Measurements from ENCODE around the gene NAA10. TPM values are rescaled to one million over a fixed set of nuclear protein-coding genes. Genes with fewer than 3 reads are reported as not detected.

Gene NAA10
- total RNA-seq, 1 experiment from 2014 or later: 107 TPM

- no peak for TF ChIP-seq MXD4 (CRISPR knock-in tag; IDR thresholded peaks at IDR 0.05; ENCODE audit: borderline replicate concordance)
- no peak for TF ChIP-seq ZNF263 (CRISPR knock-in tag; IDR thresholded peaks at IDR 0.05; ENCODE audit: low read depth)
- no peak for TF ChIP-seq PRRX2 (CRISPR knock-in tag; IDR thresholded peaks at IDR 0.05)
Observed at GRCh38 chrX:153967536-153968224, 32.8 kb upstream of the NAA10 start (continued).

GRCh38 chrX:153966841-153967535 lies 32.2 kb upstream of the NAA10 start:
- CTCF ChIA-PET: interaction anchor here (0.6 to 3.7 kb wide), 6 partner anchors 20 to 280 kb away, joined by 3 to 12 read pairs (median 3); no protein-coding TSS in a partner anchor
- Mint-ChIP-seq H3K27me3 (ENCODE audit: low read depth) (no peaks in the 10 kb centered on the region), H3K27ac (peak overlapping the region; percentile 71), H3K4me1 (peaks cover 21% of the 10 kb centered on the region), H3K4me3 (peak overlapping the region; percentile 100; the same call in 1 of the 2 replicates), H3K9me3 (no peaks in the 10 kb centered on the region), H3K36me3 (no peaks in the 10 kb centered on the region; the same call in none of the 2 replicates)
- TF ChIP-seq HMGXB4 (CRISPR knock-in tag; IDR thresholded peaks at IDR 0.05): no peak
- TF ChIP-seq, protein P1, sequence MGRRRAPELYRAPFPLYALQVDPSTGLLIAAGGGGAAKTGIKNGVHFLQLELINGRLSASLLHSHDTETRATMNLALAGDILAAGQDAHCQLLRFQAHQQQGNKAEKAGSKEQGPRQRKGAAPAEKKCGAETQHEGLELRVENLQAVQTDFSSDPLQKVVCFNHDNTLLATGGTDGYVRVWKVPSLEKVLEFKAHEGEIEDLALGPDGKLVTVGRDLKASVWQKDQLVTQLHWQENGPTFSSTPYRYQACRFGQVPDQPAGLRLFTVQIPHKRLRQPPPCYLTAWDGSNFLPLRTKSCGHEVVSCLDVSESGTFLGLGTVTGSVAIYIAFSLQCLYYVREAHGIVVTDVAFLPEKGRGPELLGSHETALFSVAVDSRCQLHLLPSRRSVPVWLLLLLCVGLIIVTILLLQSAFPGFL (CRISPR knock-in tag; IDR thresholded peaks at IDR 0.05; ENCODE audit: borderline replicate concordance): no peak
- no peak for TF ChIP-seq ZNF263 (CRISPR knock-in tag; IDR thresholded peaks at IDR 0.05; ENCODE audit: low read depth)
- no peak for TF ChIP-seq NR3C1 (CRISPR knock-in tag; conservative IDR thresholded peaks at IDR 0.05; ENCODE audit: low read depth)
- TF ChIP-seq, protein P2, sequence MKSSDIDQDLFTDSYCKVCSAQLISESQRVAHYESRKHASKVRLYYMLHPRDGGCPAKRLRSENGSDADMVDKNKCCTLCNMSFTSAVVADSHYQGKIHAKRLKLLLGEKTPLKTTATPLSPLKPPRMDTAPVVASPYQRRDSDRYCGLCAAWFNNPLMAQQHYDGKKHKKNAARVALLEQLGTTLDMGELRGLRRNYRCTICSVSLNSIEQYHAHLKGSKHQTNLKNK (CRISPR knock-in tag; IDR thresholded peaks at IDR 0.05): no peak
- TF ChIP-seq, protein P3, sequence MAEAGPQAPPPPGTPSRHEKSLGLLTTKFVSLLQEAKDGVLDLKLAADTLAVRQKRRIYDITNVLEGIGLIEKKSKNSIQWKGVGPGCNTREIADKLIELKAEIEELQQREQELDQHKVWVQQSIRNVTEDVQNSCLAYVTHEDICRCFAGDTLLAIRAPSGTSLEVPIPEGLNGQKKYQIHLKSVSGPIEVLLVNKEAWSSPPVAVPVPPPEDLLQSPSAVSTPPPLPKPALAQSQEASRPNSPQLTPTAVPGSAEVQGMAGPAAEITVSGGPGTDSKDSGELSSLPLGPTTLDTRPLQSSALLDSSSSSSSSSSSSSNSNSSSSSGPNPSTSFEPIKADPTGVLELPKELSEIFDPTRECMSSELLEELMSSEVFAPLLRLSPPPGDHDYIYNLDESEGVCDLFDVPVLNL (CRISPR knock-in tag; IDR thresholded peaks at IDR 0.05; ENCODE audit: borderline replicate concordance, low read depth): no peak
- TF ChIP-seq NFYB (CRISPR knock-in tag; conservative IDR thresholded peaks at IDR 0.05; ENCODE audit: low read depth): no peak
- TF ChIP-seq, protein P4, sequence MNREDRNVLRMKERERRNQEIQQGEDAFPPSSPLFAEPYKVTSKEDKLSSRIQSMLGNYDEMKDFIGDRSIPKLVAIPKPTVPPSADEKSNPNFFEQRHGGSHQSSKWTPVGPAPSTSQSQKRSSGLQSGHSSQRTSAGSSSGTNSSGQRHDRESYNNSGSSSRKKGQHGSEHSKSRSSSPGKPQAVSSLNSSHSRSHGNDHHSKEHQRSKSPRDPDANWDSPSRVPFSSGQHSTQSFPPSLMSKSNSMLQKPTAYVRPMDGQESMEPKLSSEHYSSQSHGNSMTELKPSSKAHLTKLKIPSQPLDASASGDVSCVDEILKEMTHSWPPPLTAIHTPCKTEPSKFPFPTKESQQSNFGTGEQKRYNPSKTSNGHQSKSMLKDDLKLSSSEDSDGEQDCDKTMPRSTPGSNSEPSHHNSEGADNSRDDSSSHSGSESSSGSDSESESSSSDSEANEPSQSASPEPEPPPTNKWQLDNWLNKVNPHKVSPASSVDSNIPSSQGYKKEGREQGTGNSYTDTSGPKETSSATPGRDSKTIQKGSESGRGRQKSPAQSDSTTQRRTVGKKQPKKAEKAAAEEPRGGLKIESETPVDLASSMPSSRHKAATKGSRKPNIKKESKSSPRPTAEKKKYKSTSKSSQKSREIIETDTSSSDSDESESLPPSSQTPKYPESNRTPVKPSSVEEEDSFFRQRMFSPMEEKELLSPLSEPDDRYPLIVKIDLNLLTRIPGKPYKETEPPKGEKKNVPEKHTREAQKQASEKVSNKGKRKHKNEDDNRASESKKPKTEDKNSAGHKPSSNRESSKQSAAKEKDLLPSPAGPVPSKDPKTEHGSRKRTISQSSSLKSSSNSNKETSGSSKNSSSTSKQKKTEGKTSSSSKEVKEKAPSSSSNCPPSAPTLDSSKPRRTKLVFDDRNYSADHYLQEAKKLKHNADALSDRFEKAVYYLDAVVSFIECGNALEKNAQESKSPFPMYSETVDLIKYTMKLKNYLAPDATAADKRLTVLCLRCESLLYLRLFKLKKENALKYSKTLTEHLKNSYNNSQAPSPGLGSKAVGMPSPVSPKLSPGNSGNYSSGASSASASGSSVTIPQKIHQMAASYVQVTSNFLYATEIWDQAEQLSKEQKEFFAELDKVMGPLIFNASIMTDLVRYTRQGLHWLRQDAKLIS (CRISPR knock-in tag; IDR thresholded peaks at IDR 0.05; ENCODE audit: borderline replicate concordance): no peak
- no peak for TF ChIP-seq MXD4 (CRISPR knock-in tag; IDR thresholded peaks at IDR 0.05; ENCODE audit: borderline replicate concordance)
- no peak for TF ChIP-seq KAT7 (CRISPR knock-in tag; IDR thresholded peaks at IDR 0.05; ENCODE audit: borderline replicate concordance)
- no peak for TF ChIP-seq USF2 (CRISPR knock-in tag; IDR thresholded peaks at IDR 0.05)
- TF ChIP-seq RORB (CRISPR knock-in tag; IDR thresholded peaks at IDR 0.05): no peak
- TF ChIP-seq, protein P5, sequence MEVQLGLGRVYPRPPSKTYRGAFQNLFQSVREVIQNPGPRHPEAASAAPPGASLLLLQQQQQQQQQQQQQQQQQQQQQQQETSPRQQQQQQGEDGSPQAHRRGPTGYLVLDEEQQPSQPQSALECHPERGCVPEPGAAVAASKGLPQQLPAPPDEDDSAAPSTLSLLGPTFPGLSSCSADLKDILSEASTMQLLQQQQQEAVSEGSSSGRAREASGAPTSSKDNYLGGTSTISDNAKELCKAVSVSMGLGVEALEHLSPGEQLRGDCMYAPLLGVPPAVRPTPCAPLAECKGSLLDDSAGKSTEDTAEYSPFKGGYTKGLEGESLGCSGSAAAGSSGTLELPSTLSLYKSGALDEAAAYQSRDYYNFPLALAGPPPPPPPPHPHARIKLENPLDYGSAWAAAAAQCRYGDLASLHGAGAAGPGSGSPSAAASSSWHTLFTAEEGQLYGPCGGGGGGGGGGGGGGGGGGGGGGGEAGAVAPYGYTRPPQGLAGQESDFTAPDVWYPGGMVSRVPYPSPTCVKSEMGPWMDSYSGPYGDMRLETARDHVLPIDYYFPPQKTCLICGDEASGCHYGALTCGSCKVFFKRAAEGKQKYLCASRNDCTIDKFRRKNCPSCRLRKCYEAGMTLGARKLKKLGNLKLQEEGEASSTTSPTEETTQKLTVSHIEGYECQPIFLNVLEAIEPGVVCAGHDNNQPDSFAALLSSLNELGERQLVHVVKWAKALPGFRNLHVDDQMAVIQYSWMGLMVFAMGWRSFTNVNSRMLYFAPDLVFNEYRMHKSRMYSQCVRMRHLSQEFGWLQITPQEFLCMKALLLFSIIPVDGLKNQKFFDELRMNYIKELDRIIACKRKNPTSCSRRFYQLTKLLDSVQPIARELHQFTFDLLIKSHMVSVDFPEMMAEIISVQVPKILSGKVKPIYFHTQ (CRISPR knock-in tag; IDR thresholded peaks at IDR 0.05): no peak
- no peak for TF ChIP-seq NFE2L1 (CRISPR knock-in tag; IDR thresholded peaks at IDR 0.05)
- no peak for TF ChIP-seq FOXJ3 (CRISPR knock-in tag; IDR thresholded peaks at IDR 0.05; ENCODE audit: borderline replicate concordance)
- TF ChIP-seq ZNF138 (CRISPR knock-in tag; conservative IDR thresholded peaks at IDR 0.05): no peak
- no peak for TF ChIP-seq RELA (CRISPR knock-in tag; IDR thresholded peaks at IDR 0.05; ENCODE audit: borderline replicate concordance)
- POLR2A ChIA-PET: interaction anchor here (0.5 kb wide), 1 partner anchor 207 kb away, joined by 3 read pairs; no protein-coding TSS in a partner anchor
- ATAC-seq (no peak), DNase-seq (ENCODE audit: low spot score) (no peak)
